Astrocyte (in vitro differentiated cells and primary cell): ENCODE measurements around the gene DYNLT5. TPM values are rescaled to one million over a fixed set of nuclear protein-coding genes. Genes with fewer than 3 reads are reported as not detected.

ENCODE experiments used
- DNase-seq: peaks from one replicate; pipeline ENCODE4 v3.0.0-alpha.2; 2010; ENCODE audit warnings: low read depth
- FAIRE-seq: peaks from 2 replicates; lab custom pipeline; 2011; peaks lifted over from hg19 to GRCh38; lab: Jason Lieb, UNC
- H2AFZ ChIP-seq: 2 replicates; pipeline ENCODE4 v1.6.0; 2012; ENCODE audit warnings: low read depth, low read length, inconsistent platforms
- H3K27ac ChIP-seq: 2 replicates; pipeline ENCODE4 v1.5.1; 2011; ENCODE audit warnings: low read depth, low read length, inconsistent platforms
- H3K27me3 ChIP-seq: 2 replicates; pipeline ENCODE4 v1.6.0; 2011; ENCODE audit warnings: low read length, inconsistent platforms; ENCODE audit not compliant: insufficient read depth
- H3K36me3 ChIP-seq: 2 replicates; pipeline ENCODE4 v1.5.1; 2011; ENCODE audit warnings: low read length, inconsistent platforms; ENCODE audit not compliant: insufficient read depth
- H3K4me1 ChIP-seq: 2 replicates; pipeline ENCODE4 v1.5.1; 2011; ENCODE audit warnings: low read length, inconsistent platforms; ENCODE audit not compliant: insufficient read depth
- H3K4me2 ChIP-seq: 2 replicates; pipeline ENCODE4 v1.6.0; 2012; ENCODE audit warnings: low read length, inconsistent platforms
- H3K4me3 ChIP-seq: 2 replicates; pipeline ENCODE4 v1.5.1; 2011; ENCODE audit warnings: low read depth, mild to moderate bottlenecking, low read length, inconsistent platforms; ENCODE audit not compliant: insufficient read depth
- H3K79me2 ChIP-seq: 2 replicates; pipeline ENCODE4 v1.6.0; 2012; ENCODE audit warnings: mild to moderate bottlenecking, low read length, inconsistent platforms; ENCODE audit not compliant: insufficient read depth
- H3K9ac ChIP-seq: 2 replicates; pipeline ENCODE4 v1.6.0; 2012; ENCODE audit warnings: mild to moderate bottlenecking, low read length, inconsistent platforms
- H3K9me3 ChIP-seq: 2 replicates; pipeline ENCODE4 v1.5.1; 2012; ENCODE audit warnings: low read depth, mild to moderate bottlenecking, low read length, inconsistent platforms; ENCODE audit not compliant: insufficient read depth
- H4K20me1 ChIP-seq: 2 replicates; pipeline ENCODE4 v1.6.0; 2012; ENCODE audit warnings: low read length, inconsistent platforms; ENCODE audit not compliant: insufficient read depth
- H3K27ac Mint-ChIP-seq: one replicate; pipeline ENCODE4 v1.8.0; 2021; ENCODE audit warnings: mild to moderate bottlenecking, mixed read lengths; ENCODE audit not compliant: unreplicated experiment
- H3K27me3 Mint-ChIP-seq: one replicate; pipeline ENCODE4 v1.8.0; 2021; ENCODE audit warnings: low read depth, mixed read lengths; ENCODE audit not compliant: unreplicated experiment
- H3K36me3 Mint-ChIP-seq: one replicate; pipeline ENCODE4 v1.8.0; 2021; ENCODE audit warnings: low read depth, mixed read lengths; ENCODE audit not compliant: unreplicated experiment
- H3K4me1 Mint-ChIP-seq: one replicate; pipeline ENCODE4 v1.8.0; 2021; ENCODE audit warnings: low read depth, mixed read lengths; ENCODE audit not compliant: unreplicated experiment
- H3K4me3 Mint-ChIP-seq: one replicate; pipeline ENCODE4 v1.8.0; 2021; ENCODE audit warnings: mild to moderate bottlenecking, moderate library complexity, mixed read lengths; ENCODE audit not compliant: unreplicated experiment
- H3K9me3 Mint-ChIP-seq: one replicate; pipeline ENCODE4 v1.8.0; 2021; ENCODE audit warnings: mild to moderate bottlenecking, mixed read lengths; ENCODE audit not compliant: unreplicated experiment
- EZH2 ChIP-seq: IDR thresholded peaks from 2 replicates; pipeline ENCODE4 v1.6.1; 2012; ENCODE audit warnings: mild to moderate bottlenecking, low read length, inconsistent platforms; ENCODE audit not compliant: insufficient read depth
- total RNA-seq: library from RNA; stranded (reverse); gene quantifications from 2 replicates; pipeline ENCODE4 v1.2.1, GENCODE V29; 2021
- TF ChIP-seq, protein P1 (sequence below): IDR thresholded peaks from 2 replicates; pipeline ENCODE4 v1.5.1; 2011; ENCODE audit warnings: low read depth, mild to moderate bottlenecking, inconsistent platforms, low read length, moderate library complexity; ENCODE audit not compliant: insufficient read depth

The DYNLT5 gene
- total RNA-seq, 1 donor from 2014 or later: 0.20 TPM

- no peaks in the 10 kb centered on the region for H3K79me2 ChIP-seq
- no peaks in the 10 kb centered on the region for H3K9me3 ChIP-seq
- H3K4me1 ChIP-seq: no peaks in the 10 kb centered on the region
- no peak overlapping the region for H3K27ac Mint-ChIP-seq
- no peak overlapping the region for H3K4me3 Mint-ChIP-seq
- no peak for TF ChIP-seq EZH2
- TF ChIP-seq, protein P1, sequence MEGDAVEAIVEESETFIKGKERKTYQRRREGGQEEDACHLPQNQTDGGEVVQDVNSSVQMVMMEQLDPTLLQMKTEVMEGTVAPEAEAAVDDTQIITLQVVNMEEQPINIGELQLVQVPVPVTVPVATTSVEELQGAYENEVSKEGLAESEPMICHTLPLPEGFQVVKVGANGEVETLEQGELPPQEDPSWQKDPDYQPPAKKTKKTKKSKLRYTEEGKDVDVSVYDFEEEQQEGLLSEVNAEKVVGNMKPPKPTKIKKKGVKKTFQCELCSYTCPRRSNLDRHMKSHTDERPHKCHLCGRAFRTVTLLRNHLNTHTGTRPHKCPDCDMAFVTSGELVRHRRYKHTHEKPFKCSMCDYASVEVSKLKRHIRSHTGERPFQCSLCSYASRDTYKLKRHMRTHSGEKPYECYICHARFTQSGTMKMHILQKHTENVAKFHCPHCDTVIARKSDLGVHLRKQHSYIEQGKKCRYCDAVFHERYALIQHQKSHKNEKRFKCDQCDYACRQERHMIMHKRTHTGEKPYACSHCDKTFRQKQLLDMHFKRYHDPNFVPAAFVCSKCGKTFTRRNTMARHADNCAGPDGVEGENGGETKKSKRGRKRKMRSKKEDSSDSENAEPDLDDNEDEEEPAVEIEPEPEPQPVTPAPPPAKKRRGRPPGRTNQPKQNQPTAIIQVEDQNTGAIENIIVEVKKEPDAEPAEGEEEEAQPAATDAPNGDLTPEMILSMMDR: no peak
- H3K4me1 Mint-ChIP-seq: no peaks in the 10 kb centered on the region
- H3K27ac ChIP-seq: no peak overlapping the region
- H3K9ac ChIP-seq: no peak overlapping the region
- DNase-seq (no peak), FAIRE-seq (no peak)
- no peaks in the 10 kb centered on the region for H4K20me1 ChIP-seq
- no peaks in the 10 kb centered on the region for H3K9me3 Mint-ChIP-seq
- no peak overlapping the region for H3K4me2 ChIP-seq
- H3K36me3 Mint-ChIP-seq: no peaks in the 10 kb centered on the region
- H3K27me3 ChIP-seq: no peaks in the 10 kb centered on the region
- no peak overlapping the region for H2AFZ ChIP-seq
- no peak overlapping the region for H3K4me3 ChIP-seq
- no peaks in the 10 kb centered on the region for H3K27me3 Mint-ChIP-seq
- no peaks in the 10 kb centered on the region for H3K36me3 ChIP-seq
These were observed 47.1 kb upstream of the DYNLT5 start for GRCh38 chr1:66705110-66705509.

DNA sequence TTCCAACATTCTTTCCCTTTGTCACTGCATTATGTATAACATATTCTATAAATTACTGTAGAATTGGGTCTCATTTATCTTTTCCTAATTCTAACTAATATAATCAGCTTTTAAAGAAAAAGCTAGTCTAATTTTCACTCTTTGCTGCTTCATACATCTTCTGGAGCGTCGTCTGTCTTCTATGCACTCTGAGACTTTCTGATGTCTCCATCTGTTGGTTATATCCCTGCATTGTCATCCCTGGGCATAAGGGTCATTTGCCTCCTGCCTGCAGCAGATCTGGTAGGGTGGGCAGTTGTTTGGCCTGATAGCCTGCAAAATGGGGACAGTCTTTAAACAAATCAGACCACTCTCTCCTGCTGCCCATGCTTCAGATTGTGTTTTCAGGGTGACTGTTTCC lies 40.8 kb upstream of the DYNLT5 start:
- Mint-ChIP-seq H3K27me3 (no peaks in the 10 kb centered on the region), H3K36me3 (no peaks in the 10 kb centered on the region), H3K4me1 (no peaks in the 10 kb centered on the region), H3K27ac (no peak overlapping the region), H3K4me3 (no peak overlapping the region), H3K9me3 (no peaks in the 10 kb centered on the region)
- Histone ChIP-seq H4K20me1 (no peaks in the 10 kb centered on the region), H3K36me3 (no peaks in the 10 kb centered on the region), H3K9me3 (no peaks in the 10 kb centered on the region), H3K4me3 (no peak overlapping the region), H3K4me2 (no peak overlapping the region), H3K27ac (no peak overlapping the region), H3K79me2 (no peaks in the 10 kb centered on the region), H3K4me1 (no peaks in the 10 kb centered on the region), H3K9ac (no peak overlapping the region), H2AFZ (no peak overlapping the region), H3K27me3 (no peaks in the 10 kb centered on the region)
- TF ChIP-seq EZH2: no peak
- TF ChIP-seq, protein P1: no peak
- FAIRE-seq (no peak), DNase-seq (no peak)

- no peaks in the 10 kb centered on the region for H3K9me3 Mint-ChIP-seq
- no peaks in the 10 kb centered on the region for H3K9me3 ChIP-seq
These were observed 39.4 kb upstream of the DYNLT5 start for GRCh38 chr1:66712839-66713238.

More at GRCh38 chr1:66712839-66713238, 39.4 kb upstream of the DYNLT5 start:
- no peak overlapping the region for H3K4me2 ChIP-seq
- no peak overlapping the region for H3K27ac ChIP-seq
- no peak overlapping the region for H3K9ac ChIP-seq
- no peak overlapping the region for H2AFZ ChIP-seq
- no peak for DNase-seq
- H3K36me3 ChIP-seq: no peaks in the 10 kb centered on the region
- TF ChIP-seq, protein P1: no peak
- TF ChIP-seq EZH2: no peak
- H3K27me3 ChIP-seq: no peaks in the 10 kb centered on the region
- Mint-ChIP-seq H3K36me3 (no peaks in the 10 kb centered on the region), H3K27me3 (no peaks in the 10 kb centered on the region), H3K4me3 (no peak overlapping the region), H3K4me1 (no peaks in the 10 kb centered on the region), H3K27ac (no peak overlapping the region)
- no peaks in the 10 kb centered on the region for H4K20me1 ChIP-seq
- no peak for FAIRE-seq
- no peak overlapping the region for H3K4me3 ChIP-seq
- H3K79me2 ChIP-seq: no peaks in the 10 kb centered on the region
- no peaks in the 10 kb centered on the region for H3K4me1 ChIP-seq
